HG02642 (cell line): ENCODE results near the gene GRID2.

Experiments used
- ATAC-seq: cut with Tn5 transposase; IDR thresholded peaks from one replicate; pipeline ENCODE4 v1.9.1; 2021; ENCODE audit warnings: mild to moderate bottlenecking; ENCODE audit not compliant: unreplicated experiment, poor library complexity

The GRID2 gene

DNA sequence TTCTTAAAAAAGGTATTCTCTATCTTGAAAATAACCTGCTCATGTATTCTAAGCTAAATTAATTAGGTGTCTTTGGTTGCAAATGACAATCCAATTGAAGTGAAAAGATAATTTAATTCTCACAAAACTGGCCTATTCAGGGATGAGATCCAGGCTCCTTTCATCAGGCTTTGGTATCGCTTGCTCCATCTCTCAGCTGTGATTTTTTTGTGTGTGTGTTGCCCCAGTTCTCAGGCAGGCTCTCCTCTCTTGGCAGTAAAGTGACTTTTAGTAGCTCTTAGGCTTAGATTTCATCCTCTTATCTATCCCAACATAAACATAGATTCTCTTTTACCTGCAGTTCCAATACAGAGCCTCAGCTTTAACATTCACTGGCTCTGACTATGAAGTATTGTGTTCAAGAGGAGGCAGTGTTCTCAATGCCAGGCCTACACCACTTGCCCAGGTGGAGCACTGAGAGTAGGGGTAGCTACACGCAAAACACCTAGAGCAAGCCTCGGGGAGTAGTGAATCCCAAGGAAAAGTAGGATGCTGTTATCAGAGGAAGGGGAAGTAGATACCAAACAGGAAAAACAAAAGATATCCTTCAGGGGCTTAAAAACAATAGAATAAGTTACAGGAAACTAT, 1132.3 kb downstream of the GRID2 start:
- no peak for ATAC-seq

DNA sequence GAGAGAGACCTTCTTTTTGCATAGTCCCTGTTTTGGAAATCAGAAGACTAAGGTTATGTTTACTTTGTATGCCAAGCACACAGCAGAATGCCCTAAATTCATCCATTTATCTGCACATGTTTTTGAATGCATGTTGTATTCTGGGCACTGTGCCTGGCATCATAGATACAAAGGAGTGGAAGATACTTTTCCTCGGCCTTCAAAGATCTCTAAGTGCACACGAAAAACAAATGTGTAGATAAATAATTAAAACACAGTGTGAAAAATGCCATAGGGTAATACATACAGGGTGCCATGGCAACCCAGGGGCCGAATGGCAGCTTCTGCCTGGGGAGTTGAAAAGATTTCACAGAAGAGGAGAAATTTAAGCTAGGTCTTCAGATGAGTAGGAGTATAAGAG, 1134.2 kb downstream of the GRID2 start:
- no peak for ATAC-seq

DNA sequence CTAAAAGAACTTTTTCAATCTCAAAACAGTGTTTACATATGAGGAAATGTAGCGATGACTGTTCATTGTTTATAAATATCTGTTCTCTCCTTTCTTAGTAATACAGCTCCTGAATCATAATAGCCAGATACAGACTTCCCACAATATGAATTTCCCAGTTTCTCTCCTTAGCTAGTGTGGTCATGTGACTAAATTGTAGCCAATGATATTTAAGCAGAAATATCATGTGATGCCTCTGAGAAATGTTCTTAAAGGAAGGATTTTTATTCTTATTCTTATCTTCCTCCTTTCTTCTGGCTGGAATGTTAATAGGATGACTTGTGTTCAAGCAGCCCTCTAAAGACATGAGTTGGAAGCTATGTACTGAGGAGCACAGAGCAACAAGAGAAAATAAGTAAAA, 1141.1 kb downstream of the GRID2 start:
- ATAC-seq, result no peak

DNA sequence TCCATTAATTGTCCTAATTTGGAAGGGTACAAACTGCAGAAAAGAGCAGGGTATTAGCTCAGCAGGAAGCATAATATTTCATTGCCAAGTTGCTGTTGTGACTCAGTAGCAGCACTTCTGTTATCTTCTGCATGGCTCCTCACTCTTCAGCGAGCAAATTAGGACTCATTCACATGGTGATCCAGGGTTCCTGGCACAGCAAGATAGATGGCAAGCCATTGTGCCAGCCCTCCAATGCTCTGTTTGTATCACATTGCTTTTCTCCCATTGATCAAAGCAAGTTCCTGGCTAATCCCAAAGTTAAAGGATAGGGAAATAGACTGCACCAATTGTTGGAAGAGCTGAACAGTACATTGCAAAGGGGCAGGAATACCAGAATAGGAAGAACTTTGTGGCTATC, 1142.3 kb downstream of the GRID2 start:
- ATAC-seq, result no peak

DNA sequence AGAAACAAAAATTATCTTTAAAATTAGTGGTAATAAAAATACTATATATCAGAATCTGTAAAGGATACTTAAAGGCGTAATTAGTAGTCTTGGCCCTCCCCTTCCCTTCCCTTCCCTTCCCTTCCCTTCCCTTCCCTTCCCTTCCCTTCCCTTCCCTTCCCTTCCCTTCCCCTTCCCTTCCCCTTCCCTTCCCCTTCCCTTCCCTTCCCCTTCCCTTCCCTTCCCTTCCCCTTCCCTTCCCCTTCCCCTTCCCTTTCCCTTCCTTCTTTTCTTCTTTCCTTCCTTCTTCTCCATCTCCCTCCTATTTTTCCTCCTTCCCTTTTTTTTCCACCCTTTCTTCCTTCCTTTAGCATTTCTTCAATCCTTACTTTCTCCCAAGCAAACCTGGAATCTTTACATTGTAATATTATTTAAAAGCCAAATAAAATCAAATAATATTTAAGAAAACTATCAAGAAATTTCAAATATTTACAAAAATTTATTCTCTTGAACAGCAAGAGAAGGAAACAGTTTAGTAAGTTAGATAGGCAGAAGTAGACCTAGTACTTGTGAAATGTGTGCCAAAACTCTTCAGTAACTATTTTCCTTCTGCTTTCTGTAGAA, 1145.0 kb downstream of the GRID2 start:
- no peak for ATAC-seq

DNA sequence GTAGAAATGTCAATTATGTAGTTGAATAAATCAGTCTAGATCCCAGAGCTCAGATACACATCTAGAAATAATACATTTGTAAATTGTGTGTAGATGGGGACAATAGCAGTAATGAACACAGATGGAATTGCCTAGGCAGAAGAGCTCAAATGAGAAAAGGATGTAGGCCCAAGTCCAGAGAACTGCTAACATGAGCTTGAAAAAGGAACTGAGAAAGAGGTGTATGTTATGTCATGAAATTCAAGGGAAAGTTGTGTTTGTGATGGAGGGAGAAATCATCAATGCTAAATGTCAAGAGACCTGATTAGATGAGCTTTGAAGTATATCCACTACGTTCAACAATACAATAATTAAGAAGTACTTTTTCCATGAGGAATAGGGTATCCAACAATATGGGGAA, 1148.2 kb downstream of the GRID2 start:
- no peak for ATAC-seq

DNA sequence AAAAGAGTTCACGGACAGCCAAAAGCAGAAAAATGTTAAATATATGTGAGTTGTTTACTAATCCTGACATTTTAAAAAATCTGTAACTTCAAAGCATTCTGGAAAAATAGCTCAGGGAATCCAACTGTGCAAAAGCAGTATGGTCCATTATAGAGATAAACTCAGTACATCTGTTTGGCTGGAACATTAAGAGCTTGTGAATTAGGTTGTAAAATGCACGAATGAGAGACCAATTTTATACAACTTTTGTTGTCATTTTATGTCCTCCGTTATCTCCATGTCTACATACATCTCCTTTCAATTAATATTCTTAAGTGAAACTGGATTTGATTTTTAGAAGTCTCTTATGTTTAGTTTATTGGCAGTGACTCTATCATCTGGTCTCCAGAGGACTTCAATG, 1157.8 kb downstream of the GRID2 start:
- no peak for ATAC-seq

DNA sequence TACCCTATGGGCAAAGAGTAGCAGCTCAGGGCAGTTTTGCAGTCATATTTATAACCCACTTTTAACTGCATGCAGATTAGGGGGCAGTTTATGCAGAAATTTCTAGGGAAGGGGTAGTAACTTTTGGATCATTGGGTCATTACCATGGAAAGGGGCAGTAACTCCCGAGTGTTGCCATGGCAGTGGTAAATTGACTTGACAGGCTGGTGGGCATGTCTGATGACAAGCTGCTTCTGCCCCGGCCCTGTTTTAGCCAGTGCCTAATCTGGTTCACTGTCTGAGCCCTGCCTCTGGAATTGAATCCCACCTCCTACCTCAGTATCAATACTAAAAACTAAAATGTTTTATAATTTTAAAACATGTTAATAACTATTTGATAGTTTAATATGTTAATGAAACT, 1162.7 kb downstream of the GRID2 start:
- no peak for ATAC-seq

DNA sequence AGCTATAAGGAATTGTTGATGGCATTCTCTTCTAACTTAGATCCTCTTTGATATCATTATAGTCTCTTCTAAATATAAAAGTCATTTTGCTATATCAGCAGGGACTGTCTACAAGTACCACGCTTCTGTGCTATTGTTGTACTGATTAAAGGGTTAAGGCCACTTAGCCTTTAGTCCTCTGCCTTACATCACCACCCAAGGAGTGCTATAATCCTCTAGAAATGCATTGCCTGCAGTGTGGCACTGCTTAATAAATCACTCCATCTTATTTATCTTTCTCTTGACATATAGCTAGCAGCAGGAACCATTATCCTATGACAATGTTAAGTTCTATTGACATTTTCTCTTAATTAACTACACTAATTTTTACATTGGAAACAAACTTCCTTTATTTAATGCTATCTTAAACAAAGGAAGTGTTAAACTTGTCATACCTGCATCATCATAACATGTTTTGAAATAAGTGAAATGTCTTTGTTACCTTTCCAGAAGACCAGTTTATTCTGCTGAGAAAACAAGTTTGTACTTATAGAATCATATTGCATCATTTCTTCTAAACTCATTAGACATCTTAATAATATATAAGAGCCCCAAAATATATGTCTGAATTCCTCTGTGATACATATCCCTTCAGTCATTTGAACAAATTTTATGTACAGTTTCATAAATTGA, 1163.9 kb downstream of the GRID2 start:
- ATAC-seq, result no peak

DNA sequence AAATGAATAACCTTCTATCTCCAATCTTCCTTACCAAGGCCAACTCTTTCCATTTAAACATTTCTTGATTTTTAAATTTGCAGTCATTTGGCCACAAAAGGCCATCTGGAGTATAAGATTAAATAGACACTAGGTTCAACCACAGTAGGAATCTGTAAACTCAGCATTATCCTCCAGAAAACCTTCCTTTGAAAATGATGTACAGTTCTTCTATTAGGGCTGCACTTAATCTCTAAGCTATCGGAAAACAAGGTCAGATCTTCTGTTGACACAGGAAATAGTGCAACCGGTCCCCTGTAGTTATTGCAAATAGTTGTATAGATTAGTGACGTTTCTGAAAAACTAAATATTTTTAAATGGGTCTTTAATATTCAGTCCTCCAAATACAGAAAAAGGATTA, 1165.8 kb downstream of the GRID2 start:
- ATAC-seq, result no peak

DNA sequence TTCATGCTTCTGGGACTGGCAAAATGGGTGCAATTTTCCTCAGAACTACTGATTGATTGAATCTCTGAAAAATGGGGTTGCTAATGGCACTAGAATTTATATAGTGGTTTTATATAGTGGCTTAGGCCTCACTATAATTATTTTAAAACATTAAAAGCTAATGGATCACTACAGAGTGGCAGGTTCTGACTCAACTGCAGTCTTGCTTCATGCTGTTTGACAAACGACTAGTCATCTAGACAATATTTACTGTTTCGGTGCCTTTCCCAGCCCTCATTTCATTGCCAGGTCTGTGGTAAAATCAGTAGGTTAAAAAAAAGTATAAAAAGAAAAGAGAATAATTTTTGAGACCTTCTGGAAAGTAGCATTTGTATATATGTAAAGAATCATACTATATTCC, 1172.0 kb downstream of the GRID2 start:
- no peak for ATAC-seq

DNA sequence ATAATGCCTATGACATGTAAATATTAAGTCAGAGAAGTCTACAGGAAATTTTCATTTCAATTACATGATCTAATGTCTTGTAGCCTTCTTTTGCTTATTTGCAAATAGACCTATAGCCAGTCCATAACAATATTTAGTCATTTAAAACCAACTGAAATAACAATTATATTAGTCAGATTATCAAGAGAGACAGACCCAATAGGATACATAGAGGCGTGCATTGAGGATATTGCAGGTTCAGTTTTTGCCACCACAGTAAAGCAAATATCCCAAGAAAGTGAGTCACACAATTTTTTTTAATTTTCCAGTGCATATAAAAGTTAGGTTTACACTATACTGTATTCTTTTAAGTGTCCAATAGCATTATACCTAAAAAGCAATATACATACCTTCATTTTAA, 1175.0 kb downstream of the GRID2 start:
- no peak for ATAC-seq

DNA sequence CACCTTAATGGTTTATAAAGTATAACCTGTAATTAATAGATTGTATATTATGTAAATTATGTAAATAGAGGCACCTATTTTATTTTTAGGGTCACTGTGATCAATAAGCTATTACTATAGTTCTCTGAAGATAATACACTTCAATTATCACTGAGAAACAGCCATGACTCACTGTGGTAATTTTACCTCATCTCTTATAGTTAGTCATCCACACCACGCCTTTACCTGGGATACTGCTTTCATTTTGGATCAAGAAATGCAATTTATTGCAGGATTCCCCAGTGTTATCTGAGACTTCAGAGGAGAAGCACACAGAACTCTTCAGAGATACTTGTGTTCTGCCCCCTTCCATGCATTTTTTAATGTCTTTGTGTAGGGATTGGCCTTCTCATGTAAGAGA, 1176.7 kb downstream of the GRID2 start:
- no peak for ATAC-seq

DNA sequence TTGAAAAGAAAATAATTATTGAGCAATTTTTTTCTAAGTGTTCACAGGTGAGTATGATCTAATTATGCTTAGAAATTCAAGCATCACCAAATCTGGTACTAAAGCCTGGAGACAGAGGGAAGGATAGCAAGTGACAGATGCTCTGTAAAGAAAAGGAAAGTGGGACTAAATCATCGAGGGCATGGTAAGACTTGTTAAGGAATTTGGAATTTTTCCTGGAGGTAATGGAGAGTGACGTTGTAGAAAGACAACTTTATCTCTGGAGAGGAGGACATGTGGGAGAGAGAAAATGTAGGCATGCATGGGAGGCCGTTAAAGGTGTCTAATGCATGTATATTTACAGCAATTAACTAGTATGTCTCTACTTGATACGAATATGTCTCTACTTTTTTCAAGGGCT, 1191.6 kb downstream of the GRID2 start:
- ATAC-seq, result no peak

DNA sequence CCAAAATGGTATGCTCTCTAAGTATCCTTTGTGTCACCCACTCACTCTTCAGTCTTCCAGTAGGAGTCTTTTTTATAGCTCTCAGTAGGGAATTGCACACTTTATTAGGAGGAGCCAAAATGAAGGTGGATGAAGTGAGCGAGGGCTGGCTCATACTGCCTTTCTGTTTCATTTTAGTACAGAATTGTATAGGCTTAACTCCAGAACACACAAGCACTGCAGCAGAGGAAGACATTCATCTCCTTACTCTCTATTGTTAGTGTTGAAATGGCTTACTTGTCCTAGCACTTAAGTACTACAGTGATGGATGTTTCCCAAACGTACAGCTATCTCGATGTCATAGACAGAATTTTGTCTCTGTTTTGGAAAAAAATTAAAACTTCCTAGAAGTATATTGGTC, 1197.5 kb downstream of the GRID2 start:
- ATAC-seq, result no peak

DNA sequence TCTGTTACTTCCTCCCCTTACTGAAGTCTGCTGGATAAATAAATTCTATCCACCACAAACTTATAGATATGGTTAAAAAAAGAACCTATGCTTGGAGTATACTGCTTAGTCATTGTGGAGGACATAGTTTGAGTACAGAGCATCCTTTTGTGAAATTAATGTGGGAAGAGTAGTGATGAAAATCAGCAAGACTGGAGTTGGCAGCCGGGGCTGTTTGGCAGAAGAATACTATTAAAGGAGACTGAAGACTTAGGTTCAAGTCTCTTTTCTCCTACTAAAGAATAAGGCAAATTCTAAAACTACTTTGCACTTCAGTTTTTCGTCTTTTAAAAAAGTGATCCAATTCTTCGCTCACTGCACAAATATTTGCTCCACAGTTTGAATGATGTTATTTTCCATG, 1198.2 kb downstream of the GRID2 start:
- no peak for ATAC-seq

DNA sequence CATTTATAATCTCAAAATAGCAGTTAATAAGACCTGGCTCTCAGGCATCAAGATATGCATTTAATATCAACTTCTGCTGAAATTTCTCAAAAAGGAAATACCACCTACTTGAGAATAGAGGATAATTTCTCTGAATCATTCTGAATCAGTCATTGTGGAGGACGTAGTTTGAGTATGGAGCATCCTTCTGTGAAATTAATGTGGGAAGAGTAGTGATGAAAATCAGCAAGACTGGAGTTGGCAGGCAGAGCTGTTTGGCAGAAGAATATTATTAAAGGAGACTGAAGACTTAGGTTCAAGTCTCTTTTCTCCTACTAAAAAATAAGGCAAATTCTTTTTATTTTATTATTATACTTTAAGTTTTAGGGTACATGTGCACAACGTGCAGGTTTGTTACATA, 1199.2 kb downstream of the GRID2 start:
- ATAC-seq, result no peak

DNA sequence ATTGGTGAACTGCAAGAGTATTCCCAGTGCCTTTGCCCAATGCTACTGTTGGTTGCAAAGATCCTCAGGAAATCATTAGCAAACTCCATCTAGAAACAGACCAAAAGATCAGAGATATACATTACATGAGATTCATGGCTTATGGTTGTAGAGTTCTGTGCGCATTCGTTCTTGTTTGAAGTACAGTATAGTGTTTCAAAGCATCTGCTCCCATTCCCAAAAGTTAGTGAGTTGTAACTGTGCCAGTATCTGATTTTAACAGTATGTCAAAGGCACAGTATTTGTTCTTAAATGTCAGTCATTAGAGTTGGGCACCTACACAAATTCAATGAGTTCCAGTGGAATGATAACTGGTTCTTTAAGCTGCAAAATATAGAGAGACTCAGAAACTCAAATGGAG, 1210.1 kb downstream of the GRID2 start:
- no peak for ATAC-seq

DNA sequence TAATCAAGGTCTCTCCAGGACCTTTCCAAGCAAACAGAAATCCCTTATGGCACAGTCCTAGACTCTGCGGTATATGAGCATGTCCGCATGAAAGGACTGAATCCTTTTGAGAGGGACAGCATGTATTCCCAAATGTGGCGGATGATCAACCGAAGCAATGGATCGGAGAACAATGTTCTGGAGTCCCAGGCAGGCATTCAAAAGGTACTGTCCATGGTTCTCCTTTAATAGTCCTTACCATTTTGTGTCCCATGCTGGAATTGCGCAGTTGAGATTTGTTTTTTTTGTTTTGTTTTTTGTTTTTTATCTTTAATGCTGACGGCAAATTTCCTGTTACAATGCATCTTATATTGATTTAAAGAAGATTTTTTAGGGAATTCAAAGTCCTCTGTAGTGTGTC, 1211.4 kb downstream of the GRID2 start:
- no peak for ATAC-seq

DNA sequence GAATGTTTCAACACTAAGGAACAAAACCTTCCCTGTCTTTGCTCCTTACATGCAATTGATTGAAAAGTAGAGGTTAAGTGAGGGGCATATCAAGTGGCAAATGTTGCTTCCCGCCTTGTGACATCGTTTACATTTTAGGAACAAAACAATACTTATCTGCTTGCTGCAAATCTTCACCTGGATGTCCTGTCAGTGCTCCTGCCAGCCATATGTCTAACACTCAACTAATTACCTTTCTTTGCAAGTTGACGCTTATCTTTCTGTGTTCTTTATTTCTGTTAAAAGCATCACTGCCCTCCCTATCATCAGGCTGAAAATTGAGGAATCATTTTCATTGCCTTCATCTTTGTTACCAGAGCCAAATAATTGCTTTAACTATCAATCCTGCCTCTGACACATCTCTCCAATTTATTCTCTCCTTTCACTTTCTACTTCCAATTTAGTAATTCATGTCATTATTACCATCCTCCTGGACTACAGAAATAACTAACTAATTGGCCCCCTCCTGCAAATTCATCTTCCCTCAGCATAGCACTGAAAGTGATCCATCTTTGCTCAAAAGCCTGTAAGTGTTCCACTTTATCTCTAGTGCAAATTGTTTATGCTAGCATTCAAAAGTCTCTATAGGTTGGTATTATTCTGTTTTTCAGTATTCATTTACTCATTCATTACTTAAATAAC, 1226.1 kb downstream of the GRID2 start:
- no peak for ATAC-seq

DNA sequence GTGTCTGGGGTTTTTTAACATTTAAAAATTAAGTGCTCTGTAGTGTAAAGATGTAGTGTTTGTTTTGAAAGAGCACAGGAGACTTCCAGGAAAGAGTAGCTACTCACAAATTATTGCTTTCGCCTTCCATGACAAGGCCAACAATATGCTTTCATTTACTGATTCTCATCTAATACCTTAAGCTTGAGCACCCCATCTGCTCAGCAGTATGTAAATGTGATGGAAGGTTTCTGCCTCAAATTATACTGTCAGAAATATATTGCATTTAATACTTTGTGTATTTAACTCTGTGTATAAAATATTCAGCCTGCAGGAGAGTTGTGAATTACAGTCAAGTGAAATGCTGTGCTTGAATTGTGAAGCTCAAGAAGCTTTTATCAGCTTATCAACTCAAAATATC, 1228.5 kb downstream of the GRID2 start:
- no peak for ATAC-seq

DNA sequence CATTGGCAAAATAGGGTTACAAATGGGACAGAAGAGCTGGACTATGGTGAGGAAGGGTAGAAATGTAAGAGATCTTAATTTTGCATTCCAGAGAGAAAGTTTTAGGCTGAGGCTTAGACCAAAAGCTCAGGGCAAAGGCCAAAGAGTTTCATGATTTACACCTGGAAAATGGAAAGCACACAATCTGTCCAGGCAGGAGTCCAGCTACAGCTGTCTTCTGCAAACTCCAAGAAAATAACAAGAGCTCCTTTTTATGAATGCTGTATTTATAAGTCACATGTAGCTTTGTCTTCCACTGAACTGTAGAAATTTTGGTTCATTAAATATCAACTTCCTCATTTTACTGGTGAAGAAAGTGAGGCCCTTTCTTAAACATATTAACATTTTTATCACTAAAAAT, 1236.8 kb downstream of the GRID2 start:
- no peak for ATAC-seq
